ENCODE measurements around the gene NDUFV3.

GRCh38 chr21:42923553-42924432 lies 30.7 kb downstream of the NDUFV3 start:
- TF ChIP-seq KLF1 (tag by site-specific recombination; IDR thresholded peaks at IDR 0.05) (peak; percentile 70), ZNF423 (tag by site-specific recombination; IDR thresholded peaks at IDR 0.05) (peak; percentile 91), CTCF (tag by site-specific recombination; IDR thresholded peaks at IDR 0.05) (peak; percentile 97)
